ENCODE data around the gene PTPRN2. TPM values are rescaled to one million over a fixed set of nuclear protein-coding genes. Genes with fewer than 3 reads are reported as not detected.

The PTPRN2 gene
- total and polyA plus RNA-seq, 2 donors (not counting 3 experiments of a cell fraction or from before 2014, with no cell fraction given): 0.62 to 0.88 TPM

- H2AFZ ChIP-seq (ENCODE audit: low read depth, low read length): no peak overlapping the region
- dilution Hi-C loops (cut with MboI; ENCODE audit: extremely low pct_ligation_motif_present, low sequenced_read_pairs): no loop called here
- CTCF ChIA-PET: no interaction called here
These were observed 32.5 kb downstream of the PTPRN2 start for GRCh38 chr7:158555034-158555520.

More at GRCh38 chr7:158555034-158555520, 32.5 kb downstream of the PTPRN2 start:
- Histone ChIP-seq H3K4me2 (ENCODE audit: insufficient read depth, low read length) (no peak overlapping the region), H3K27ac (ENCODE audit: insufficient read depth, low read depth, low read length) (no peak overlapping the region), H4K20me1 (replicated peaks; ENCODE audit: control insufficient read depth, extremely low read depth, insufficient read depth, low read length) (no peaks in the 10 kb centered on the region), H3K9me1 (replicated peaks; ENCODE audit: control insufficient read depth, extremely low read depth, insufficient read depth, low read length) (no peaks in the 10 kb centered on the region), H3K4me3 (replicated peaks in 1 of 3; ENCODE audit: insufficient read depth in 1 of 3, low read depth in 1 of 3, low read length in 3 of 3) (no peak overlapping the region), H3K4me1 (ENCODE audit: control insufficient read depth, extremely low read depth, insufficient read depth, low read length) (no peaks in the 10 kb centered on the region), H3K27me3 (ENCODE audit: control insufficient read depth in 2 of 2, insufficient read depth in 2 of 2, low read length in 2 of 2) (no peaks in the 10 kb centered on the region), H3K79me2 (ENCODE audit: control insufficient read depth, insufficient read depth, low read length) (no peaks in the 10 kb centered on the region), H3K9ac (replicated peaks; ENCODE audit: extremely low read depth, insufficient read depth, low read length) (no peak overlapping the region), H3K36me3 (ENCODE audit: control insufficient read depth in 2 of 2, extremely low read depth in 1 of 2, insufficient read depth in 2 of 2, low read length in 2 of 2) (no peaks in the 10 kb centered on the region), H3K9me3 (replicated peaks; ENCODE audit: control insufficient read depth, insufficient read depth, low read length) (no peaks in the 10 kb centered on the region)
- TF ChIP-seq EZH2 (IDR thresholded peaks at IDR 0.05; ENCODE audit: borderline replicate concordance, low read depth, low read length, severe bottlenecking): no peak
- TF ChIP-seq POLR2AphosphoS5 (IDR thresholded peaks at IDR 0.05; ENCODE audit: insufficient read depth, low read depth, low read length): no peak
- no peak for TF ChIP-seq FOS (IDR thresholded peaks at IDR 0.05; ENCODE audit: borderline replicate concordance, insufficient read depth, low read length)
- TF ChIP-seq POLR2A (IDR thresholded peaks at IDR 0.05; ENCODE audit: low read depth, low read length): no peak
- TF ChIP-seq CTCF (IDR thresholded peaks at IDR 0.05; ENCODE audit: extremely low read depth in 1 of 2, insufficient read depth in 1 of 2, low read depth in 1 of 2, low read length in 2 of 2): no peak
- no peak for TF ChIP-seq GATA2 (IDR thresholded peaks at IDR 0.05; ENCODE audit: insufficient read depth, insufficient read length, low read depth, low read length)
- TF ChIP-seq MAX (IDR thresholded peaks at IDR 0.05; ENCODE audit: insufficient read depth, insufficient read length): no peak
- TF ChIP-seq JUN (IDR thresholded peaks at IDR 0.05; ENCODE audit: borderline replicate concordance, insufficient read depth, insufficient read length, low read depth): no peak
- TF ChIP-seq MYC (IDR thresholded peaks at IDR 0.05; ENCODE audit: low read depth, low read length): no peak
- no peak for FAIRE-seq
- POLR2A ChIA-PET: no interaction called here
- no peak for DNase-seq (ENCODE audit: low read depth, low spot score)
- intact Hi-C loops (cut with micrococcal nuclease): no loop called here
- no TSS peak for BruUV-seq (replicated peaks)

Data from endothelial cell of umbilical vein (primary cell).